ENCODE results near the gene COQ10A.
"Not testable (repeated sequence)": the region's sequence is repeated elsewhere in the genome, so short reads cannot be mapped to it uniquely, and the experiment has no call there.

DNA sequence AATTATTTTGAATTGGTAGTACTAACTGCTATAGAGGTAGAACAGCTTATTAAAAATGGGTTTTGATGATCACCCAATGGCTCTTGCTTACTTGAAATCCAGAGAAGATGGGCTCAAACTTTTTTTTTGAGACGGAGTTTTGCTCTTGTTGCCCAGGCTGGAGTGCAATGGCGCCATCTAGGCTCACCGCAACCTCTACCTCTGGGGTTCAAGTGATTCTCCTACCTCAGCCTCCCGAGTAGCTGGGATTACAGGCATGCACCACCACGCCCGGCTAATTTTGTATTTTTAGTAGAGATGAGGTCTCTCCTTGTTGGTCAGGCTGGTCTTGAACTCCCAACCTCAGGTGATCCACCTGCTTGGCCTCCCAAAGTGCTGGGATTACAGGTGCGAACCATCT is 3.8 kb upstream of the COQ10A start:
- not testable (repeated sequence) for TF ChIP-seq NFE2L2 (IDR thresholded peaks at IDR 0.05; ENCODE audit: low read length); RERE (CRISPR knock-in tag; IDR thresholded peaks at IDR 0.05; ENCODE audit: low read depth); SP140L (CRISPR knock-in tag; IDR thresholded peaks at IDR 0.05; ENCODE audit: borderline replicate concordance); POLR2AphosphoS5 (IDR thresholded peaks at IDR 0.05; ENCODE audit: low read depth, low read length); EP300 (IDR thresholded peaks at IDR 0.05; ENCODE audit: low read depth in 2 of 2, low read length in 2 of 2); EP300 (CRISPR knock-in tag; IDR thresholded peaks at IDR 0.05; ENCODE audit: borderline replicate concordance); ZNF709 (CRISPR knock-in tag; IDR thresholded peaks at IDR 0.05)
- TF ChIP-seq CTCF (CRISPR knock-in tag; IDR thresholded peaks at IDR 0.05): 0 out of 2 replicates have a peak, but pooled peaks have one; percentile 8

All from HepG2 (cell line).